GM18858 (cell line): ENCODE results near the gene PRKCA.

Experiments
- ATAC-seq: cut with Tn5 transposase; IDR thresholded peaks from one replicate; pipeline ENCODE4 v1.9.1; 2021; ENCODE audit not compliant: unreplicated experiment

PRKCA gene

GRCh38 chr17:66540131-66540781, 237.8 kb downstream of the PRKCA start:
- ATAC-seq: no peak

- ATAC-seq: peak; percentile 67
Measured at GRCh38 chr17:66541461-66542128, 239.2 kb downstream of the PRKCA start.

GRCh38 chr17:66542129-66542966, 239.9 kb downstream of the PRKCA start:
- ATAC-seq: peak; percentile 92

DNA sequence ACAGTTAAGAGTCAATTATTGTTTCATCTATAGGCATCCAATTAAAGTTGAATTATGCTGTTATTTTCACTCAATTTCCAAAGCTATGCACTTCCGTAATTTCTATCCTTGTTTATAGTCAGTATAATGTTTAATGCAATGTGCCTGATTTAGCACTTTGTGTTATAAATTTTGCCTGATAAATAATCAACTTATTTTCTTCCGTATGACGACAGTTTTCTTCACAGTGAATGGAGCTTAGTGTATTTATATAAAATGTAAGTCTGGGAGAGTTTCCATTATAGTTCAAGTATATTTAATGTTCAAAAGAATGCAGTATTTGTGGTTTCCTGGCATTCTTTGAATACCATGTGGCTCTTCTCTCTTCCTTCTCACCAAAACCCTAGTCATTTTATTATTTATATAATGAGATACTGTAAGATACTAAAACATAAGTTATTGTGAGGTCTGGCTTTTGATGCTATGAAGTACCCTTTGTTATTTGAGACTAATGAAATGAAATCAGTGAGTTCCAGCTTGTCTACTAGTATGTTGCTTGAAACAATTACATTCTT, 240.6 kb downstream of the PRKCA start:
- no peak for ATAC-seq

GRCh38 chr17:66543526-66543925, 241.1 kb downstream of the PRKCA start:
- ATAC-seq: no peak

GRCh38 chr17:66545918-66546317, 243.5 kb downstream of the PRKCA start:
- no peak for ATAC-seq

DNA sequence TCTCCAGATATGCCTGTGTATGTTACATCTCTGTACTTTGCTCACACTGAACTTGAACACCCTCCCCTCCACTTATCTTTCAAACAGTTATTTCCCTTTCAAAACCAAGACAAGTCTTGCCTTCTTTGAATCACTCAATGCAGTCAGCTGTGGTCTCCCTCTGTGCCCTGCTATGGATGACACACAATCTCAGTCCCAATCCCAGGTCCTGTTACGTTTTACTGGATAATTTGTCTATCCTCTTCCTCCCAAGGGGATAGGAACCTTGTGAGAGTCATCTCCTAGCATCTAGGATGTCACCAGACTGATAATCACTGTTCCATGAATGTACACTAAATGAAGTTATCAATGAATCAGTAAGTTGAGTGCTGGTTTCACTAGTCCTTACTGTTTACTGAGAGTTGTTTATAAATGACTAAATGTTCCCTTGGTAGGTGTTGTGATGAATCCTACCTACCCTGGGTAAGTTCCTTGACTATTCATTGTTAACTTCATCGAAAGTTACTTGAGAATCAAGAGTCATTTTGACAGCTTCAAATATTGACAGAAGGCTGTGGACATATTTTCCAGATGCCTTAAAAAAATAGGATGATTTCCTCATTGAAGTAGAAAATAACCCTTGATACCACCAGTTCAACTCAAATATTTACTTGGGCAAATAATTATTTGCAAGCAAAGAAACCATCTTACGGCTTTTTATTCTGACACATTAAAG, 244.9 kb downstream of the PRKCA start:
- no peak for ATAC-seq

GRCh38 chr17:66548158-66548557, 245.7 kb downstream of the PRKCA start:
- ATAC-seq: no peak

GRCh38 chr17:66548659-66549310, 246.4 kb downstream of the PRKCA start:
- ATAC-seq: no peak

GRCh38 chr17:66549311-66549704, 246.9 kb downstream of the PRKCA start:
- no peak for ATAC-seq

GRCh38 chr17:66549731-66550207, 247.4 kb downstream of the PRKCA start:
- no peak for ATAC-seq

DNA sequence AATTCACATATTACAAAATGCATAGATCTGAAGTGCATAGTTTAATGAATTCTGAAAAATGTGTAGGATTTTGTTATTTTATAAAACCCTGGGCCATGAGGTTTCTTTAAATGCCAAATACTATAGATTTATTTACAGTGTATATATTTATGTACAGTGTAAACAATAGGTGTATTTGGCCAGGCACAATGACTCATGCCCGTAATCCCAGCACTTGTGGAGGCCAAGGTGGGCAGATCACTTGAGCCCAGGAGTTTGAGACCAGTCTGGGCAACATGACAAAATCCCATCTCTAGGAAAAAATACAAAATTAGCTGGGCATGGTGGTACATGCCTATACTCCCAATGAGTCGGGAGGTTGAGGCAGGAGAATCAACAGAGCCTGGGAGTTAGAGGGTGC, 249.4 kb downstream of the PRKCA start:
- ATAC-seq: no peak

- ATAC-seq: no peak
Measured at GRCh38 chr17:66552371-66552770, 250.0 kb downstream of the PRKCA start.

DNA sequence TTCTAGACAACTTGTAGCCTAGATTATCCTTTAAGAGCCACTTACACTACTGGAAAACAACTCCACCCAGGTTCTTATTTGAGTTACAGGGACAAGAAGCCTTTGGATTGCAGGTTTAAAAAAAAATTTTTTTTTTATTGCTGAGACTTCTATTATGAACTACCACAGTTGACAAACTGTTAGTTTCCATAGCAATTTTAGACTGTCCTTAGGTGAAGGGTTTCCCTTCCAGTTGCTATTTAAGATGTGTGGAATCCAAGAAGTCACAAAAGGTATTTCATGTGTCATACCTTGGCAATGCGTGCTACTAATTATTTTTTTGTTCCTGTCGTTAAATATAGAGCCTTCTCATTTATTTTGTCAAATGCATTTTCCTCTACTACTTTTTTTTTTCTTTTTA, 253.2 kb downstream of the PRKCA start:
- no peak for ATAC-seq

- no peak for ATAC-seq
Measured at GRCh38 chr17:66557200-66557599, 254.8 kb downstream of the PRKCA start.

DNA sequence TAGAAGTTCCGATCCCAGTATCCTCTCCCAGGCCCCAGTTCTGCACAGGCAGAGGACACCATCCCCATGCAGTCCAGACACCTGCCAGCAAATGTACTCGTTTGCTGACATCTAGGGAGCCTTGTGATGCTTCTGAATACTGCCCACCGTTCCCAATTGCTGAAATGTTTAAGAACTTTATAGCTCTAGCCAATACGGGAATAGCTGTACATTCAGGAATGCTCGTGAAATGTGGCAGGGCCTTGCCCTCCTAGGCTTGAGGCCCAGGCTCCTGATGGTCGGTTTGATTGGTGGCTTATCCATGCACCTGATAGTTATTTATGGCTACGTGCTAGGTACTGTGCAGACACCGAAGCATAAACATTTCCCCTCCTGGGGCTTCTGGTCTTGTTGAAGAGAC, 255.5 kb downstream of the PRKCA start:
- no peak for ATAC-seq

- no peak for ATAC-seq
Measured at GRCh38 chr17:66560691-66561090, 258.3 kb downstream of the PRKCA start.

GRCh38 chr17:66562119-66562518, 259.7 kb downstream of the PRKCA start:
- ATAC-seq: no peak

DNA sequence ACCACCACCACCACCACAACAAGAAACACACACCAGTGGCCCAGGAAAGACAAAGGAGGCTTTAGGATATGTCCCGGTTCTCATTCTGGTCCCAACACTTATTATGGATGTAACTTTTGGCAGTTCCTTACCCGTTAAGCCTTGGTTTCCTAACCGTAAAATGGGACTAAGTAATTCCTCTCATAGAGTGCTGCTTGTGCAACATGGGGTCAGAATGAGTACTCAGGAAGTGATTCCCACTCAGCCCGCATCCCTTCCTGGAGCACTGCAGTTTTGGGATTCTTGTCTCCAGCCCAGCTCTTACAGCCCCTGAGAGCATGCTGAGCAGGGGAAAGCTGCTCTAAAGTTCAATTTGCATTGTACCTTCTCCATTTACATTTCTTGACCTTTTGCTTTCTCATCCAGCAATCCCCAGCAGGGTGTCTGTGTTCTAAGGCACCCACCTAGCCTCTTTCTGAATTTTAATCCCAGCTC, 262.6 kb downstream of the PRKCA start:
- no peak for ATAC-seq
